CD4-positive, alpha-beta T cell (primary cell): ENCODE data around the gene GPX2. TPM values are rescaled to one million over a fixed set of nuclear protein-coding genes. Genes with fewer than 3 reads are reported as not detected.

Experiments used
- ATAC-seq: fragments of 200-7000 bp; cut with Tn5 transposase; one replicate; pipeline ENCODE4 v1.10.0; 2022; ENCODE audit warnings: mild to moderate bottlenecking; ENCODE audit not compliant: poor library complexity
- CTCF ChIA-PET: fragments of 350-600 bp; sonication (Branson Sonifier 250); formaldehyde crosslinking; loops from one replicate; lab custom pipeline; 2021; ENCODE audit warnings: antibody characterized with exemption, inconsistent platforms; lab: Charles Lee
- POLR2A ChIA-PET: fragments of 350-600 bp; sonication (Branson Sonifier 250); formaldehyde crosslinking; loops from one replicate; lab custom pipeline; 2021; ENCODE audit warnings: antibody characterized with exemption, inconsistent platforms; lab: Charles Lee
- DNase-seq, 14 experiments: peaks; one replicate each; pipeline ENCODE4 v3.0.0-alpha.2; 2013 to 2020; ENCODE audit warnings: mixed read lengths in 2 of 14
- H3K27ac ChIP-seq, 2 donors: one replicate each; pipeline versions ENCODE4 v1.5.1 to v1.7.0; 2013; ENCODE audit warnings: low read length in 2 of 2, low read depth in 1 of 2, mild to moderate bottlenecking in 1 of 2
- H3K27me3 ChIP-seq, 2 experiments: 1 replicate in 1 of 2; 2 replicates in 1 of 2; pipeline versions ENCODE4 v1.6.1 to v1.7.0; 2013; ENCODE audit warnings: low read length in 2 of 2, control low read depth in 1 of 2, mild to moderate bottlenecking in 1 of 2, moderate library complexity in 1 of 2; ENCODE audit not compliant: insufficient read depth in 2 of 2, control insufficient read depth in 1 of 2
- H3K36me3 ChIP-seq: one replicate; pipeline ENCODE4 v1.6.1; 2013; ENCODE audit warnings: low read length, control low read depth; ENCODE audit not compliant: insufficient read depth
- H3K4me1 ChIP-seq: one replicate; pipeline ENCODE4 v1.6.1; 2013; ENCODE audit warnings: low read length, control low read depth; ENCODE audit not compliant: insufficient read depth
- H3K4me3 ChIP-seq: one replicate; pipeline ENCODE4 v1.5.1; 2013; ENCODE audit warnings: mild to moderate bottlenecking, low read length, moderate library complexity
- H3K9me3 ChIP-seq, 2 experiments: 1 replicate in 1 of 2; 2 replicates in 1 of 2; pipeline versions ENCODE4 v1.6.1 to v1.7.0; 2013; ENCODE audit warnings: low read length in 2 of 2, mild to moderate bottlenecking in 2 of 2, control low read depth in 1 of 2, moderate library complexity in 1 of 2; ENCODE audit not compliant: control insufficient read depth in 1 of 2, insufficient read depth in 1 of 2
- H3K27ac Mint-ChIP-seq: one replicate; pipeline ENCODE4 v1.8.0; 2020; ENCODE audit warnings: mixed read lengths
- H3K27me3 Mint-ChIP-seq: one replicate; pipeline ENCODE4 v1.8.0; 2021; ENCODE audit warnings: mixed read lengths
- H3K36me3 Mint-ChIP-seq: one replicate; pipeline ENCODE4 v1.8.0; 2021; ENCODE audit warnings: low read depth, mixed read lengths
- H3K4me1 Mint-ChIP-seq: one replicate; pipeline ENCODE4 v1.8.0; 2021; ENCODE audit warnings: low read depth, mixed read lengths
- H3K4me3 Mint-ChIP-seq: one replicate; pipeline ENCODE4 v1.8.0; 2020; ENCODE audit warnings: mild to moderate bottlenecking, mixed read lengths
- H3K9me3 Mint-ChIP-seq: one replicate; pipeline ENCODE4 v1.8.0; 2020; ENCODE audit warnings: mixed read lengths
- CTCF ChIP-seq: fragments of 200-600 bp; IDR thresholded peaks from one replicate; pipeline ENCODE4 v1.8.0; 2022; ENCODE audit warnings: antibody characterized with exemption, mild to moderate bottlenecking
- intact Hi-C, 2 experiments: fragments of 100-400 bp; cut with DNase I in 1 of 2; cut with micrococcal nuclease in 1 of 2; formaldehyde crosslinking; loops; one replicate each; pipeline versions ENCODE4 v1.15.1 to v1.9.0; 2023 to 2025; cut with DNase I, micrococcal nuclease
- total RNA-seq, 174 experiments: library from RNA in 2 of 174; stranded (reverse) in 2 of 174; gene quantifications; one replicate each; pipeline ENCODE4 v1.2.3 and lab custom pipeline; 2021 to 2026

The GPX2 gene
- total RNA-seq, 2 experiments from 2014 or later, result not detected

- Histone ChIP-seq H3K9me3 (no peaks in the 10 kb centered on the region), H3K27ac (no peak overlapping the region), H3K36me3 (peaks cover 31% of the 10 kb centered on the region), H3K4me1 (peaks cover 6% of the 10 kb centered on the region), H3K27me3 (no peaks in the 10 kb centered on the region), H3K4me3 (no peak overlapping the region)
- no peak for TF ChIP-seq CTCF
- Mint-ChIP-seq H3K4me1 (peaks cover 17% of the 10 kb centered on the region), H3K4me3 (no peak overlapping the region), H3K27me3 (no peaks in the 10 kb centered on the region), H3K27ac (no peak overlapping the region), H3K36me3 (peaks cover 30% of the 10 kb centered on the region), H3K9me3 (no peaks in the 10 kb centered on the region)
- CTCF ChIA-PET, result no interaction called here
- POLR2A ChIA-PET, result interaction anchor here (1.2 kb wide), 1 partner anchor 15 kb away, joined by 3 read pairs; no protein-coding TSS in a partner anchor
- ATAC-seq (no peak), DNase-seq (no peak)
- intact Hi-C loops, result no loop called here
Observed at GRCh38 chr14:64951724-64952123, 9.2 kb upstream of the GPX2 start.

GRCh38 chr14:64951291-64951690 is 8.7 kb upstream of the GPX2 start:
- intact Hi-C loops, result no loop called here
- H3K36me3 ChIP-seq, result peaks cover 36% of the 10 kb centered on the region
- no peak for DNase-seq
- Mint-ChIP-seq H3K4me1 (peaks cover 22% of the 10 kb centered on the region), H3K27me3 (no peaks in the 10 kb centered on the region), H3K36me3 (peaks cover 34% of the 10 kb centered on the region), H3K9me3 (no peaks in the 10 kb centered on the region), H3K27ac (no peak overlapping the region), H3K4me3 (no peak overlapping the region)
- H3K9me3 ChIP-seq, result no peaks in the 10 kb centered on the region
- peaks cover 9% of the 10 kb centered on the region for H3K4me1 ChIP-seq
- no peak for ATAC-seq
- no peak overlapping the region for H3K27ac ChIP-seq
- H3K27me3 ChIP-seq, result no peaks in the 10 kb centered on the region
- H3K4me3 ChIP-seq, result no peak overlapping the region
- no peak for TF ChIP-seq CTCF
- ChIA-PET POLR2A (interaction anchor here (1.2 kb wide), 1 partner anchor 15 kb away, joined by 3 read pairs; no protein-coding TSS in a partner anchor), CTCF (no interaction called here)

DNA sequence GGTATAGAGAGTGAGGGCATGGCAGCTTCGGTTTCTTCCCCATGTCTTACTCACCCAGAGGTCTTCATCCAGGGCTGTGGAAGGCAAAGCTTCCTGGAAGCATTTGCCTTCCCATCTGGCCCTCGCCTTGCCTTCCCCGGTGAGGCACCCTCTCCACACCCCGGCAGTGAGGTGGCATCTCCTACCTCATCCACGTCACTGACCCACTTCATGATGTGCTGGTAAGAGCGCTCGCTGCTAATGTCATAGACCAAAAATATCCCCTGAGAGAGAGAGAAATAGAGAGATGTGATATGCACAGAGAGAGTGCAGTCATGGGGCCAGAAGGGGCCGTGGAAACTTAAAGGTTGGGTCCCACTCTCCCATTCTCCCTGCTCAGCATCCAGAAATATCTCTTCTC is 8.3 kb upstream of the GPX2 start:
- Mint-ChIP-seq H3K4me3 (no peak overlapping the region), H3K9me3 (no peaks in the 10 kb centered on the region), H3K27me3 (no peaks in the 10 kb centered on the region), H3K36me3 (peaks cover 38% of the 10 kb centered on the region), H3K4me1 (peaks cover 26% of the 10 kb centered on the region), H3K27ac (no peak overlapping the region)
- Histone ChIP-seq H3K27ac (no peak overlapping the region), H3K27me3 (no peaks in the 10 kb centered on the region), H3K36me3 (peaks cover 37% of the 10 kb centered on the region), H3K4me3 (no peak overlapping the region), H3K9me3 (no peaks in the 10 kb centered on the region), H3K4me1 (peaks cover 9% of the 10 kb centered on the region)
- intact Hi-C loops, result no loop called here
- no peak for ATAC-seq
- no peak for TF ChIP-seq CTCF
- no peak for DNase-seq
- POLR2A ChIA-PET, result interaction anchor here (1.2 kb wide), 1 partner anchor 15 kb away, joined by 3 read pairs; no protein-coding TSS in a partner anchor
- CTCF ChIA-PET, result no interaction called here
